GM12878 (cell line): ENCODE results near the gene HSF4. TPM values are rescaled to one million over a fixed set of nuclear protein-coding genes. Genes with fewer than 3 reads are reported as not detected.
A peak's percentile ranks its signal among the peaks of the same experiment; 100 is the strongest.

Experiments
- ATAC-seq: fragments of 200-7000 bp; cut with Tn5 transposase; 3 replicates; pipeline ENCODE4 v1.9.1; 2020; ENCODE audit warnings: mild to moderate bottlenecking, moderate library complexity
- BruUV-seq: library from RNA; stranded (reverse); fragments of 400-500 nt; replicated peaks from 2 replicates; lab custom pipeline; 2021; lab: Mats Ljungman, UMichigan
- CTCF ChIA-PET: fragments of 300-600 bp; sonication (Branson Sonifier 250); formaldehyde crosslinking; extraction: SDS; loops from one replicate; lab custom pipeline; 2021; ENCODE audit warnings: inconsistent platforms; lab: Yijun Ruan, JAX
- POLR2A ChIA-PET: fragments of 350-600 bp; formaldehyde crosslinking; extraction: SDS; loops from one replicate; lab custom pipeline; 2021; ENCODE audit warnings: inconsistent platforms; lab: Charles Lee
- RAD21 ChIA-PET: fragments of 300-600 bp; sonication (Branson Sonifier 250); formaldehyde crosslinking; loops from one replicate; lab custom pipeline; 2023; ENCODE audit warnings: antibody characterized with exemption; ENCODE audit not compliant: unreplicated experiment; lab: Charles Lee
- SMC1A ChIA-PET: fragments of 300-600 bp; sonication (Branson Sonifier 250); formaldehyde crosslinking; loops from one replicate; lab custom pipeline; 2023; ENCODE audit not compliant: unreplicated experiment, uncharacterized antibody; lab: Charles Lee
- DNase-seq: peaks from one replicate; pipeline ENCODE4 v3.0.0-alpha.2; 2011; ENCODE audit warnings: low read depth, low spot score
- FAIRE-seq: peaks from 3 replicates; lab custom pipeline; 2011; peaks lifted over from hg19 to GRCh38; lab: Jason Lieb, UNC
- H2AFZ ChIP-seq: 2 replicates; pipeline ENCODE4 v1.6.0; 2011; ENCODE audit warnings: low read depth, low read length, control low read depth; ENCODE audit not compliant: control insufficient read depth
- H3K27ac ChIP-seq: 2 replicates; pipeline ENCODE4 v1.5.1; 2011; ENCODE audit warnings: control low read depth; ENCODE audit not compliant: control insufficient read depth, insufficient read depth
- H3K27me3 ChIP-seq, 2 experiments: replicated peaks in 1 of 2; 2 replicates each; pipeline versions ENCODE4 v1.6.0 to v1.6.1; 2011; ENCODE audit warnings: low read length in 1 of 2; ENCODE audit not compliant: control insufficient read depth in 2 of 2, insufficient read depth in 2 of 2
- H3K36me3 ChIP-seq, 2 experiments: 2 replicates each; pipeline ENCODE4 v1.5.1; 2011; ENCODE audit warnings: low read length in 1 of 2; ENCODE audit not compliant: control insufficient read depth in 2 of 2, insufficient read depth in 2 of 2
- H3K4me1 ChIP-seq: 2 replicates; pipeline ENCODE4 v1.6.1; 2011; ENCODE audit warnings: mild to moderate bottlenecking, low read length, moderate library complexity, mixed read lengths; ENCODE audit not compliant: control insufficient read depth, insufficient read depth
- H3K4me2 ChIP-seq: 2 replicates; pipeline ENCODE4 v1.6.0; 2011; ENCODE audit warnings: control low read depth; ENCODE audit not compliant: control insufficient read depth, insufficient read depth
- H3K4me3 ChIP-seq: fragments of 200-600 bp; sonication (generic); 2 replicates; pipeline ENCODE4 v1.5.1; 2016
- H3K79me2 ChIP-seq: 2 replicates; pipeline ENCODE4 v1.6.0; 2011; ENCODE audit warnings: low read length; ENCODE audit not compliant: control insufficient read depth, insufficient read depth
- H3K9ac ChIP-seq: 2 replicates; pipeline ENCODE4 v1.8.0; 2011; ENCODE audit warnings: low read length, control low read depth, mixed read lengths; ENCODE audit not compliant: control insufficient read depth, insufficient read depth
- H3K9me3 ChIP-seq: replicated peaks from 3 replicates; pipeline ENCODE4 v1.5.1; 2011; ENCODE audit warnings: mild to moderate bottlenecking, low read length; ENCODE audit not compliant: control insufficient read depth, insufficient read depth
- H4K20me1 ChIP-seq: 2 replicates; pipeline ENCODE4 v1.6.0; 2011; ENCODE audit not compliant: control insufficient read depth, insufficient read depth
- CBX3 ChIP-seq: fragments of 200-600 bp; sonication (generic); IDR thresholded peaks from 2 replicates; pipeline ENCODE4 v1.6.1; 2016; ENCODE audit warnings: low read depth, borderline replicate concordance
- CREB1 ChIP-seq: IDR thresholded peaks from 2 replicates; pipeline ENCODE4 v1.6.1; 2012; ENCODE audit warnings: low read depth, mild to moderate bottlenecking, inconsistent platforms
- RAD21 ChIP-seq: IDR thresholded peaks from 2 replicates; pipeline ENCODE4 v1.6.1; 2011; ENCODE audit warnings: mild to moderate bottlenecking, low read depth, low read length, moderate library complexity; ENCODE audit not compliant: insufficient read depth
- RFX5 ChIP-seq: IDR thresholded peaks from 2 replicates; pipeline ENCODE4 v1.6.1; 2011; ENCODE audit warnings: low read depth, low read length, improper control_type of control experiment
- WGBS: methylation state at CpG from one replicate; pipeline ENCODE4 v1.1.6; 2016; ENCODE audit warnings: low lambda C conversion rate; ENCODE audit not compliant: insufficient replicate concordance, insufficient coverage; ENCODE audit errors: missing lambda C conversion rate; 5-methylcytosine and 5-hydroxymethylcytosine counted together
- in situ Hi-C: fragments of 300-500 bp; cut with MboI; formaldehyde crosslinking; loops from 9 replicates; pipeline ENCODE4 v1.14.3; 2018; ENCODE audit warnings: mixed read lengths
- intact Hi-C: fragments of 100-400 bp; cut with micrococcal nuclease; formaldehyde crosslinking; loops from one replicate; pipeline ENCODE4 v1.14.2; 2022; ENCODE audit not compliant: unreplicated experiment
- polyA plus RNA-seq, 11 experiments: library from polyadenylated mRNA; depleted of rRNA in 4 of 11; unstranded in 6 of 11; stranded (reverse) in 5 of 11; fragments of >200 nt; fragmentation: Nextera tagmentation in 4 of 11; fragmentation: Illumina TruSeq in 1 of 11; extraction: Ambion mirVana in 4 of 11; extraction: Trizol in 1 of 11; gene quantifications; 1 replicate in 1 of 11; 2 replicates in 10 of 11; pipeline versions ENCODE4 v1.2.1 to v1.2.3, GENCODE V29; 2011 to 2016; ENCODE audit warnings: inconsistent platforms in 2 of 11, missing spikeins in 2 of 11, low read depth in 1 of 11
- total RNA-seq, 4 experiments: library from RNA; depleted of rRNA in 3 of 4; stranded (reverse); fragments of >200 nt in 3 of 4; fragmentation: Illumina TruSeq in 1 of 4; extraction: Trizol in 1 of 4; gene quantifications; 2 replicates each; pipeline versions ENCODE4 v1.2.1 to v1.2.3, GENCODE V29; 2013 to 2021

The HSF4 gene
- total and polyA plus RNA-seq, 10 of the 15 experiments (the other 5 are each of a cell fraction or from before 2014, with no cell fraction given) = 0.31 to 9.9 (median 2.6) TPM; not detected in 1

- TF ChIP-seq RAD21 = no peak
- no peak for TF ChIP-seq CBX3
Measured at GRCh38 chr16:67161595-67162058, 2.9 kb upstream of the HSF4 start (continued).

- ChIA-PET POLR2A (interaction anchor here (0.6 to 8.2 kb wide), 6 partner anchors 10 to 135 kb away, joined by 3 to 137 read pairs (median 4); partner anchors contain the start of gene NOL3), SMC1A (interaction anchor here (0.8 to 1.8 kb wide), 4 partner anchors 11 to 17 kb away, joined by 3 to 10 read pairs (median 4); no protein-coding TSS in a partner anchor), RAD21 (interaction anchor here (1.3 to 1.9 kb wide), 3 partner anchors 12 to 132 kb away, joined by 3 to 6 read pairs (median 6); no protein-coding TSS in a partner anchor), CTCF (interaction anchor here (0.9 to 1.9 kb wide), 6 partner anchors 11 to 145 kb away, joined by 3 to 8 read pairs (median 4); no protein-coding TSS in a partner anchor)
- H3K79me2 ChIP-seq = peaks cover 6% of the 10 kb centered on the region
- DNase-seq (no peak), FAIRE-seq (no peak), ATAC-seq (no peak)
- H2AFZ ChIP-seq = peak overlapping the region; percentile 70; the same call in 1 of the 2 replicates
- peak overlapping the region; percentile 53; the same call in 1 of the 2 replicates for H3K4me3 ChIP-seq
- H3K9me3 ChIP-seq = no peaks in the 10 kb centered on the region; the same call in 2 of the 3 replicates
- TF ChIP-seq RFX5 (peak; percentile 97), CREB1 (peak; percentile 65; the same call in 1 of the 2 replicates), RAD21 (no peak)
- peaks cover 50% of the 10 kb centered on the region for H3K4me1 ChIP-seq
- intact Hi-C loops (no loop called here), in situ Hi-C loops (no loop called here)
- WGBS = 48% methylated on average over 41 of the region's 44 CpGs
- H3K9ac ChIP-seq = no peak overlapping the region
- BruUV-seq = no TSS peak
- peak overlapping the region; percentile 83 for H3K4me2 ChIP-seq
- H3K36me3 ChIP-seq = no peaks in the 10 kb centered on the region
- no peak overlapping the region for H3K27ac ChIP-seq
- peaks cover 2 to 18% of the 10 kb centered on the region in 2 experiments for H3K27me3 ChIP-seq
- H4K20me1 ChIP-seq = no peaks in the 10 kb centered on the region; the same call in 1 of the 2 replicates
Measured at GRCh38 chr16:67162506-67163163, 1.9 kb upstream of the HSF4 start.
